Ovary (tissue), 9 donors: ENCODE data around the gene STX1A. TPM values are rescaled to one million over a fixed set of nuclear protein-coding genes. Genes with fewer than 3 reads are reported as not detected.
A peak's percentile ranks its signal among the peaks of the same experiment; 100 is the strongest.

ENCODE experiments used
- DNase-seq, 5 donors: peaks; one replicate each; pipeline ENCODE4 v3.0.0-alpha.2; 2019 to 2020
- H3K27ac ChIP-seq, 2 donors: fragments of 200-600 bp; one replicate each; pipeline versions ENCODE4 v1.5.1 to v1.8.0; 2019 to 2022
- H3K27me3 ChIP-seq: fragments of 200-600 bp; one replicate; pipeline ENCODE4 v1.8.0; 2022
- H3K36me3 ChIP-seq: fragments of 200-600 bp; sonication (generic); one replicate; pipeline ENCODE4 v1.5.1; 2019
- H3K4me1 ChIP-seq: one replicate; pipeline ENCODE4 v1.8.1; 2013; ENCODE audit warnings: mild to moderate bottlenecking, moderate library complexity; ENCODE audit not compliant: insufficient read depth
- H3K4me3 ChIP-seq: fragments of 200-600 bp; sonication (generic); one replicate; pipeline ENCODE4 v1.5.1; 2017
- H3K9me3 ChIP-seq, 2 donors: fragments of 200-600 bp in 1 of 2; sonication (generic) in 1 of 2; one replicate each; pipeline versions ENCODE4 v1.5.1 to v1.8.1; 2013 to 2019; ENCODE audit warnings: mild to moderate bottlenecking in 1 of 2, moderate library complexity in 1 of 2
- EP300 ChIP-seq: sonication (generic); formaldehyde crosslinking; IDR thresholded peaks from one replicate; pipeline ENCODE4 v1.6.1; 2017; ENCODE audit warnings: antibody characterized with exemption
- POLR2A ChIP-seq: fragments of 450-650 bp; IDR thresholded peaks from one replicate; pipeline ENCODE4 v1.6.1; 2017; ENCODE audit warnings: antibody characterized with exemption, mild to moderate bottlenecking, moderate library complexity
- WGBS, 3 donors: extraction: QIAGEN DNeasy Blood & Tissue Kit in 1 of 3; methylation state at CpG; one replicate each; pipeline versions ENCODE4 v1.1.5 to v1.1.7; 2013 to 2017; 5-methylcytosine and 5-hydroxymethylcytosine counted together
- intact Hi-C, 4 donors: fragments of 100-400 bp; cut with DNase I; formaldehyde crosslinking; loops; one replicate each; pipeline versions ENCODE4 v1.11.0 to v1.15.1; 2022 to 2023
- polyA plus RNA-seq, 2 donors: library from polyadenylated mRNA; stranded (reverse); fragments of 200-250 nt in 1 of 2; fragments of 350-450 nt in 1 of 2; fragmentation: Illumina TruSeq in 1 of 2; extraction: RNeasy Lipid Tissue Mini Kit (QIAGEN cat#74804) in 1 of 2; gene quantifications; one replicate each; pipeline ENCODE4 v1.2.3, GENCODE V29; 2013 to 2014
- total RNA-seq, 7 donors: library from RNA; depleted of rRNA in 2 of 7; stranded (reverse); fragments of >200 nt in 2 of 7; fragmentation: NEBNext Ultra II Directional in 3 of 7; extraction: Animal tissue kit (Norgen Biotek cat#: 25700) in 3 of 7; gene quantifications; one replicate each; pipeline versions ENCODE4 v1.1.0 to v1.2.4, GENCODE V29; 2016 to 2023
- TF ChIP-seq, protein P1 (sequence below), 3 donors: fragments of 450-650 bp in 2 of 3; fragments of 200-600 bp in 1 of 3; IDR thresholded peaks; one replicate each; pipeline versions ENCODE4 v1.5.1 to v1.8.0; 2016 to 2022; ENCODE audit warnings: antibody characterized with exemption in 3 of 3, mild to moderate bottlenecking in 1 of 3
- donor health status: DM: no; HTN: no; CAD: no; lungs with moderate emphysema.
- donor health status: DM: no; HTN: no; CAD: no.
- donor health status: Bipolar disorder and iron deficiency.
- donor health status: DM: yes; HTN: yes; CAD: no.
- donor health status: DM: no; HTN: no; CAD: no.
- donor health status: DM: yes; HTN: yes; CAD: no.

The STX1A gene
- total and polyA plus RNA-seq, 9 donors, result 1.6 to 11.3 (median 6.4) TPM

DNA sequence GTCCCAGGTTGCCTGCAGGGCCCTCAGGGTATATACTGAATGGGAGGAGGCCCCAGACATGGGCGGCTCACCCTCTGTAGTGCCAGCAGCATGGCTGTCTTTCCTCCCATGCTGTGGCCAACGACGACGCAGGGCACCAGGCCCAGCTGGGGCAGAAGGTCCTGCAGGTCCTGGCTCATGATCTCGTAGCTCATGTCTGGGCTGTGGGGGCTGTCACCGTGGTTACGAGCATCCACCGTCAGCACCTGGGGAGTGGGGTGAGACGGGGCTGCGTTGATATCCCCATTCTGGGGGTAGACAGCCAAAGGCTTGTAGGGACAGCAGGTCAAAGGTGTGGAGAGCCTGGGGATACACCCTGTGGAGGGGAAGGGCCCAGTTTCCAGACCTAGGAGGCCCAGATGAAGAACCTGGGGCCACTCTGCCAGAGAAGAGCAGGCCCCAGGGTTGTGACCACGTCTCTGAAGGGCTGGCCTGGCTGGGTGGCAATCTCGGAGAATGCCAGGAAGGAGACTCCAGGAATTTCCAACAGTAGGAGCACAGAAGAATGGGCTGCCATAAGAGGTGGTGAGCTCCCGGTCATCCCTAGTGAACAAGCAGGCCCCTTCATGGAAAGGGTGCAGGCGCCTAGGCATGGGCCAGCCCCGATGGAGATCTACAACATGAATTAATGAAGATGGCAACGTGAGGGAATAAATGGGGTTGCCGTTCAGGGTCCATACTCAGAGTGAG lies 18.2 kb upstream of the STX1A start:
- Histone ChIP-seq H3K9me3 (no peaks in the 10 kb centered on the region), H3K4me1 (peaks cover 6% of the 10 kb centered on the region), H3K27ac (no peak overlapping the region), H3K27me3 (no peaks in the 10 kb centered on the region), H3K4me3 (peak overlapping the region; percentile 56), H3K36me3 (no peaks in the 10 kb centered on the region)
- peak in 4 of 5 donors; percentile 28 to 55 (median 50) for DNase-seq
- intact Hi-C loops, result loop anchor here in 2 of 4 donors (10.0 kb wide), 2 partner anchors 107 to 117 kb away; partner anchors contain the start of gene METTL27 (in 1 of the 2)
- 72 to 76% (median 75%) methylated on average over 17 of the region's 17 CpGs for WGBS, 3 donors
- TF ChIP-seq EP300, result no peak
- TF ChIP-seq POLR2A, result no peak
- TF ChIP-seq, protein P1, sequence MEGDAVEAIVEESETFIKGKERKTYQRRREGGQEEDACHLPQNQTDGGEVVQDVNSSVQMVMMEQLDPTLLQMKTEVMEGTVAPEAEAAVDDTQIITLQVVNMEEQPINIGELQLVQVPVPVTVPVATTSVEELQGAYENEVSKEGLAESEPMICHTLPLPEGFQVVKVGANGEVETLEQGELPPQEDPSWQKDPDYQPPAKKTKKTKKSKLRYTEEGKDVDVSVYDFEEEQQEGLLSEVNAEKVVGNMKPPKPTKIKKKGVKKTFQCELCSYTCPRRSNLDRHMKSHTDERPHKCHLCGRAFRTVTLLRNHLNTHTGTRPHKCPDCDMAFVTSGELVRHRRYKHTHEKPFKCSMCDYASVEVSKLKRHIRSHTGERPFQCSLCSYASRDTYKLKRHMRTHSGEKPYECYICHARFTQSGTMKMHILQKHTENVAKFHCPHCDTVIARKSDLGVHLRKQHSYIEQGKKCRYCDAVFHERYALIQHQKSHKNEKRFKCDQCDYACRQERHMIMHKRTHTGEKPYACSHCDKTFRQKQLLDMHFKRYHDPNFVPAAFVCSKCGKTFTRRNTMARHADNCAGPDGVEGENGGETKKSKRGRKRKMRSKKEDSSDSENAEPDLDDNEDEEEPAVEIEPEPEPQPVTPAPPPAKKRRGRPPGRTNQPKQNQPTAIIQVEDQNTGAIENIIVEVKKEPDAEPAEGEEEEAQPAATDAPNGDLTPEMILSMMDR (IDR thresholded peaks at IDR 0.05), result no peak

DNA sequence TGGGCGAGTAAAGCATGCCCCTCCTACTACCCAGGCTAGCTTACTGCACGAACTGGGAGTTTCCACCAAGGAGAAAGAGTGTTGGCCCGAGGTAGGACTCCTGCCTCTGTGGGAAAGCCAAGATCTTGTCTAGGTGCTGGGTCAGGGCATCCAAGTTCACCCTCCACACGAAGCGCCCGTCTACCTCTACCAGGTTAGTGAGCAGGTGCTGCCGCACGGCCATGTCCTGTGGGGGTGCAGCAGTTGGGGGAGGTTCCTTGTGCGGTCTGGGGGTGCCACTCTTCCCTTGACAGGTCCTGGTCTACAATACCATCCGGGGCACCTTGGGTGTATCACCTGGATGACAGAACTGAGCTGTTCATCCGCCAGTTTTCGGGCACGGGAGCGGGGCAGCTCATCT lies 17.4 kb upstream of the STX1A start:
- no peaks in the 10 kb centered on the region for H3K9me3 ChIP-seq
- no peaks in the 10 kb centered on the region for H3K36me3 ChIP-seq
- no peak overlapping the region for H3K27ac ChIP-seq
- H3K27me3 ChIP-seq, result no peaks in the 10 kb centered on the region
- H3K4me1 ChIP-seq, result peaks cover 6% of the 10 kb centered on the region
- DNase-seq, result peak in 1 of 5 donors; percentile 30
- no peak for TF ChIP-seq EP300
- TF ChIP-seq, protein P1 (IDR thresholded peaks at IDR 0.05), result no peak
- no peak for TF ChIP-seq POLR2A
- WGBS, 3 donors, result 92 to 94% (median 92%) methylated on average over 14 of the region's 14 CpGs
- no peak overlapping the region for H3K4me3 ChIP-seq
- intact Hi-C loops, result loop anchor here in 2 of 4 donors (10.0 kb wide), 2 partner anchors 108 to 118 kb away; partner anchors contain the start of gene METTL27 (in 1 of the 2)

DNA sequence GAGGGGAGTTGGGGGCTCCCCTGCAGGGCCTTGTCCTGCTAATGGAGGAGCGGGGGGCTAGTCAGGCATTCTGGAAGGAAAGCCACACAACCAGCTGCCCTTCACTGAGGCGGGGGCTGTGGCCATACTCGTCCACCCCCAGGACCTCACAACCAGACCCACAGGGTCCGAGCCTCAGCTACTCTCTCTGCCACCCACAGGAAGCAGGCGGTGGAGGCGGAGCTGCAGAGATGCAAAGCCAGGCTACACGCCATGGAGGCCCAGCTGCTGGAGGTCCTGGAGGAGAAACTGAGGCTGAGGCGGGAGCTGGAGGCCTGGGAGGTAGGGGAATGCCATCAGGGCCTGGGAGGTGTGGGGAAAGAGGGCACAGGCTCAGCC lies 16.0 kb upstream of the STX1A start:
- H3K9me3 ChIP-seq, result no peaks in the 10 kb centered on the region
- intact Hi-C loops, result loop anchor here in 2 of 4 donors (10.0 kb wide), 2 partner anchors 109 to 119 kb away; partner anchors contain the start of gene METTL27 (in 1 of the 2)
- WGBS, 3 donors, result 89 to 93% (median 90%) methylated on average over 5 to 8 of the region's 8 CpGs
- peaks cover 6% of the 10 kb centered on the region for H3K4me1 ChIP-seq
- no peaks in the 10 kb centered on the region for H3K36me3 ChIP-seq
- H3K27me3 ChIP-seq, result no peaks in the 10 kb centered on the region
- no peak overlapping the region for H3K27ac ChIP-seq
- H3K4me3 ChIP-seq, result no peak overlapping the region
- no peak for DNase-seq
- TF ChIP-seq, protein P1 (IDR thresholded peaks at IDR 0.05), result no peak
- TF ChIP-seq POLR2A (no peak), EP300 (no peak)

DNA sequence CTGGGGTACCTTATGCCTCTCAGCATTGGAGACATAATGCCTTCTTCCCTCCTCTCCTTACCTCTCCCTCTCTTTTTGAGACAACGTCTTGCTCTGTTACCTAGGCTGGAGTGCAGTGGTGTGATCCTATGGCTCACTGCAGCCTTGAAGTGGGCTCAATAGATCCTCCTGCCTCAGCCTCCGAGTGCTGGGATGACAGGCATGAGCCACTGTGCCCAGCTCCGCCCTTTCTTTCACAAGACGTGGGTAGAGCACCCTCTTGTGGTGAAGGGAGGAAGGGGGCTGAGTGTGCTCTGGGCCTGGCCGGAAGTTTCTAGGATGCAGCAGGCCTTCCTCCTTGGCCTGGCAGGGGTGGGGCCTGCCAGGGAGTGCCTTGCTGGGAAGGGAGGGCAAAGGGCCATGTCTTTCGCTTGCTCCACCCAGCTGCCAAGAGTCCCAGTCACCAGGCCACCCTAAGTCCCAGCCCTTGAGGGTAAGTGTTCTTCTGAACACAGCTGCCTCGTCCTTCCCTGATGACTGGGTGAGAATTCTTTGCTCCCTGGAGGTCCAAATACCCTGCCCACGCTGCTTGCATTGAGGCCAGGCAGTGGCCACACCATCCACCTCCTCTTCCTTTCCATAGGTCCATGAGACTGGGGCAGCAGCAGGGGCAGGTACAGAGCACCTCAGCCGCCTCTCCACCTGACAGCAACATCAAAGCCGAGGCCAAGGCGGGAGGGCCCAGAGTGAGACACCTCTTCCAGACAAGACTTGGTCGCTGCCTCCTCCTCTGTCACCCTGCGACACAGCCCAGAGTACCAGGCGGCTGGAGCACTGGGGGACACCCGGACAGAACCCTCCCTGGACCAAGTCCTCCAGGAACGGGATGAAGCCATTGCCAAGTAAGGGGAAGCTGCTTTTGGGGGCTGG lies 15.4 kb upstream of the STX1A start:
- Histone ChIP-seq H3K4me1 (peaks cover 6% of the 10 kb centered on the region), H3K27me3 (no peaks in the 10 kb centered on the region), H3K36me3 (no peaks in the 10 kb centered on the region), H3K27ac (no peak overlapping the region), H3K9me3 (no peaks in the 10 kb centered on the region), H3K4me3 (no peak overlapping the region)
- intact Hi-C loops, result loop anchor here in 2 of 4 donors (10.0 kb wide), 2 partner anchors 110 to 120 kb away; partner anchors contain the start of gene METTL27 (in 1 of the 2)
- peak in 3 of 5 donors; percentile 47 to 70 (median 64) for DNase-seq
- TF ChIP-seq, protein P1 (IDR thresholded peaks at IDR 0.05), result peak in 2 of 3 donors; percentile 30 to 56
- no peak for TF ChIP-seq EP300
- TF ChIP-seq POLR2A, result no peak
- WGBS, 3 donors, result 59 to 69% (median 66%) methylated on average over 16 of the region's 16 CpGs
